SU-DHL-6 (cell line): ENCODE measurements around the gene KDM5B.

Experiments
- H2AFZ ChIP-seq: fragments of 200-600 bp; sonication (generic); 2 replicates; pipeline ENCODE4 v1.6.1; 2014; ENCODE audit warnings: low read depth, mild to moderate bottlenecking, moderate library complexity, mixed read lengths, antibody characterized with exemption, low read length; ENCODE audit not compliant: severe bottlenecking
- H3F3A ChIP-seq: fragments of 200-600 bp; shearing (Covaris generic); 2 replicates; pipeline ENCODE4 v1.6.0; 2016; ENCODE audit warnings: antibody characterized with exemption, mild to moderate bottlenecking; ENCODE audit not compliant: insufficient read depth
- H3K27ac ChIP-seq: fragments of 200-600 bp; sonication (generic); 2 replicates; pipeline ENCODE4 v1.5.1; 2016; ENCODE audit warnings: low read depth, mild to moderate bottlenecking, low read length, moderate library complexity, mixed read lengths
- H3K27me3 ChIP-seq: fragments of 200-600 bp; sonication (generic), shearing (Covaris generic); 2 replicates; pipeline ENCODE4 v1.6.0; 2014; ENCODE audit warnings: mild to moderate bottlenecking, low read length
- H3K36me3 ChIP-seq: fragments of 200-600 bp; sonication (generic); 2 replicates; pipeline ENCODE4 v1.6.1; 2014; ENCODE audit warnings: mild to moderate bottlenecking, low read length, mixed read lengths
- H3K4me2 ChIP-seq: fragments of 300-600, 200-600 bp; shearing (Covaris generic), sonication (generic); 2 replicates; pipeline ENCODE4 v1.6.0; 2014; ENCODE audit warnings: low read length, low read depth, mild to moderate bottlenecking; ENCODE audit not compliant: poor library complexity, severe bottlenecking
- H3K4me3 ChIP-seq: fragments of 200-600 bp; sonication (generic); 2 replicates; pipeline ENCODE4 v1.5.1; 2014; ENCODE audit warnings: antibody characterized with exemption, low read length, mild to moderate bottlenecking, mixed read lengths; ENCODE audit not compliant: insufficient read depth, poor library complexity, severe bottlenecking
- H3K79me2 ChIP-seq: fragments of 200-600 bp; sonication (generic); 2 replicates; pipeline ENCODE4 v1.6.1; 2014; ENCODE audit warnings: mild to moderate bottlenecking, low read length, moderate library complexity; ENCODE audit not compliant: insufficient read depth
- H3K9ac ChIP-seq: fragments of 200-600 bp; sonication (generic); 2 replicates; pipeline ENCODE4 v1.7.0; 2014; ENCODE audit warnings: mild to moderate bottlenecking, low read length
- H3K9me2 ChIP-seq: fragments of 200-600 bp; sonication (generic); replicated peaks from 2 replicates; pipeline ENCODE4 v1.6.1; 2014; ENCODE audit warnings: low read length; ENCODE audit not compliant: insufficient read depth
- H3K9me3 ChIP-seq: fragments of 200-600 bp; sonication (generic); 2 replicates; pipeline ENCODE4 v1.6.1; 2014; ENCODE audit warnings: low read length, mixed read lengths; ENCODE audit not compliant: insufficient read depth
- H4K20me1 ChIP-seq: fragments of 200-600 bp; sonication (generic); 2 replicates; pipeline ENCODE4 v1.6.1; 2014; ENCODE audit warnings: low read depth, mild to moderate bottlenecking, antibody characterized with exemption, low read length, moderate library complexity, mixed read lengths
- CTCF ChIP-seq: fragments of 200-600 bp; sonication (generic); IDR thresholded peaks from one replicate; pipeline ENCODE4 v1.5.1; 2017; ENCODE audit warnings: antibody characterized with exemption, mild to moderate bottlenecking, low read length, moderate library complexity; ENCODE audit not compliant: insufficient read depth, poor library complexity, severe bottlenecking
- EZH2phosphoT487 ChIP-seq: fragments of 200-600 bp; sonication (generic), shearing (Covaris generic); conservative IDR thresholded peaks from 2 replicates; pipeline ENCODE4 v1.6.1; 2018; ENCODE audit warnings: mild to moderate bottlenecking, antibody characterized with exemption, low read length, moderate library complexity, mixed read lengths

Gene KDM5B

DNA sequence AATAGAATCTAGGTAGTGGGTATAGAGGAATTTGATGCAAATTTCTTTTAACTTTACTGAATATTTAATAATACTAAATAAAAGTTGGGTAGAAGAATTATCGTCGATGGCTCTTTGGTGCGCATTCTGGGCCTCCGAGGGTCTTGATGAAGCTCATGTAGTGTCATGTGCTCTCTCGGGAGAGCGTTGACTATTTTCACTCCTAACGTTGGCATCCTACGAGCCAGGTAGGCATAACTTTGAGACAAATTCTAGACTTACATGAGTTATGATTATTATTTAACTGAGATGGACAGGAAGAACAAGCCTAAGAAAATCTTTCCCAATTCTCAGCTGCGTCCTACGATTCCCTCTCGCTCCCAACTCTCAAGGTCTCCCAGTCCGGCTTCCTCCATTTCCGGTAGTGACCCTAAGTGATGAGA is 2.0 kb upstream of the KDM5B start:
- no peaks in the 10 kb centered on the region for H4K20me1 ChIP-seq
- no peaks in the 10 kb centered on the region for H3K79me2 ChIP-seq
- TF ChIP-seq CTCF (no peak), EZH2phosphoT487 (no peak)
- peak overlapping the region; percentile 64 for H3K4me3 ChIP-seq
- H3K27me3 ChIP-seq: no peaks in the 10 kb centered on the region; the same call in 1 of the 2 replicates
- H3K27ac ChIP-seq: no peak overlapping the region
- H2AFZ ChIP-seq: peak overlapping the region; percentile 93
- H3K9me2 ChIP-seq: no peaks in the 10 kb centered on the region
- no peaks in the 10 kb centered on the region for H3F3A ChIP-seq
- H3K9ac ChIP-seq: peak overlapping the region; percentile 38; the same call in 1 of the 2 replicates
- H3K9me3 ChIP-seq: no peaks in the 10 kb centered on the region
- no peaks in the 10 kb centered on the region for H3K36me3 ChIP-seq
- H3K4me2 ChIP-seq: peak overlapping the region; percentile 74

DNA sequence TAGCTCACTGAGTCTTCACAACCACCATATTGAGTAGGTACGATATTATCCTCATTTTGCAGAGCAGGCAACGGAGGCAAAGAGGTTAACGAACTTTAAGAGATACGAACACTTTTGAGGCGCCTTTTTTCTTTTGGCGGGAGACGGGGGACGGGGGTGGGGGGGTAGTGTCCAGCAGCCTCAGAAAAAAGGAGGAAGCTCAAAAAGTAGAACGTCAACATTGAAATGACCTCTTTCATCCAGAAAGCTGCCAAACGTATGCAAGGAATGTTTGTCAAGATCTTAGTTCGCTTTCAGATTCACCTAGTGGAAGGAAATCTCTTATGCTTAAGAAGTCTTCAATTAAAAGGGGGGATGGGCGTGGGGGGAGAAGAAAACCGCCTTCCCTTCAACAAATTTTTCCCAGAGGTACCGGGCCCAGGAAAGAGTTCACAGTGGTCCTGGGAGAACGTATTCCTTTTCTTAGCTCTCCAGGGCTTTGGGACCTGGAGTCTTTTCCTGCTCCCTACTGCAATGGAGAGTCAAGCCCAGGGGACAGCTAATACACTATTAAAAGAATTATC is 1.5 kb upstream of the KDM5B start:
- Histone ChIP-seq H4K20me1 (no peaks in the 10 kb centered on the region), H3K27ac (no peak overlapping the region), H2AFZ (no peak overlapping the region), H3K4me3 (no peak overlapping the region), H3F3A (no peaks in the 10 kb centered on the region), H3K9ac (no peak overlapping the region), H3K4me2 (no peak overlapping the region), H3K79me2 (no peaks in the 10 kb centered on the region), H3K9me3 (no peaks in the 10 kb centered on the region), H3K36me3 (no peaks in the 10 kb centered on the region), H3K27me3 (no peaks in the 10 kb centered on the region; the same call in 1 of the 2 replicates), H3K9me2 (no peaks in the 10 kb centered on the region)
- TF ChIP-seq CTCF (no peak), EZH2phosphoT487 (no peak)

- H3K9ac ChIP-seq: no peak overlapping the region
- no peaks in the 10 kb centered on the region for H3K9me2 ChIP-seq
- TF ChIP-seq EZH2phosphoT487: no peak
- no peak for TF ChIP-seq CTCF
- H3K4me3 ChIP-seq: no peak overlapping the region
- H2AFZ ChIP-seq: no peak overlapping the region
- no peaks in the 10 kb centered on the region for H3K36me3 ChIP-seq
- no peaks in the 10 kb centered on the region for H3F3A ChIP-seq
- H3K27me3 ChIP-seq: no peaks in the 10 kb centered on the region; the same call in 1 of the 2 replicates
- no peaks in the 10 kb centered on the region for H3K79me2 ChIP-seq
- no peak overlapping the region for H3K27ac ChIP-seq
- H4K20me1 ChIP-seq: no peaks in the 10 kb centered on the region
- H3K4me2 ChIP-seq: peak overlapping the region; percentile 39
- no peaks in the 10 kb centered on the region for H3K9me3 ChIP-seq
These were observed 733 bp downstream of the KDM5B start for GRCh38 chr1:202807451-202807925.
